ENCODE results near the gene SSMEM1. TPM values are rescaled to one million over a fixed set of nuclear protein-coding genes. Genes with fewer than 3 reads are reported as not detected.

Gene SSMEM1
- not detected for total RNA-seq

- no peak for ATAC-seq (ENCODE audit: low FRiP score in 2 of 2)
- no peak within 1 kb of the TSS for H3K4me3 ChIP-seq
- H3K9me3 ChIP-seq: no peaks in the 10 kb centered on the region
- DNase-seq: no peak
- no peak for TF ChIP-seq CTCF (IDR thresholded peaks at IDR 0.05)
- TF ChIP-seq EP300 (IDR thresholded peaks at IDR 0.05): no peak
- TF ChIP-seq POLR2A (IDR thresholded peaks at IDR 0.05): no peak
- TF ChIP-seq POLR2AphosphoS5 (IDR thresholded peaks at IDR 0.05): no peak
- peaks cover 0 to 10% (median 0%) of the 10 kb centered on the region in 4 donors for H3K36me3 ChIP-seq
- H3K27ac ChIP-seq: no peak within 1 kb of the TSS
- peaks cover 5 to 14% (median 10%) of the 10 kb centered on the region in 4 donors for H3K4me1 ChIP-seq
- no peaks in the 10 kb centered on the region for H3K27me3 ChIP-seq
Observed at GRCh38 chr7:130207642-130208041, at the start of gene SSMEM1. SSMEM1 (plus strand) TSS chr7:130207860; CDS start chr7:130207911, 51 bp downstream.

- Histone ChIP-seq H3K27ac (no peak overlapping the region), H3K4me3 (no peak overlapping the region), H3K27me3 (no peaks in the 10 kb centered on the region)
Observed at GRCh38 chr7:130160023-130160422, 47.6 kb upstream of the SSMEM1 start.

GRCh38 chr7:130160455-130160854 lies 47.2 kb upstream of the SSMEM1 start:
- Histone ChIP-seq H3K9me3 (peaks cover 0 to 6% (median 2%) of the 10 kb centered on the region in 4 donors), H3K27ac (no peak overlapping the region), H3K4me3 (no peak overlapping the region), H3K27me3 (no peaks in the 10 kb centered on the region), H3K36me3 (peaks cover 0 to 48% (median 25%) of the 10 kb centered on the region in 4 donors), H3K4me1 (no peaks in the 10 kb centered on the region)
- DNase-seq (no peak), ATAC-seq (ENCODE audit: low FRiP score in 2 of 2) (no peak)
- WGBS, 2 donors: 94 to 98% methylated on average over 4 to 8 of the region's 8 CpGs
- no peak for TF ChIP-seq POLR2A (IDR thresholded peaks at IDR 0.05)
- no peak for TF ChIP-seq CTCF (IDR thresholded peaks at IDR 0.05)
- no peak for TF ChIP-seq POLR2AphosphoS5 (IDR thresholded peaks at IDR 0.05)
- TF ChIP-seq EP300 (IDR thresholded peaks at IDR 0.05): no peak

More at GRCh38 chr7:130160023-130160422, 47.6 kb upstream of the SSMEM1 start:
- DNase-seq (no peak), ATAC-seq (ENCODE audit: low FRiP score in 2 of 2) (no peak)
- Histone ChIP-seq H3K36me3 (peaks cover 0 to 45% (median 25%) of the 10 kb centered on the region in 4 donors), H3K4me1 (peaks cover 0 to under 1% (median 0%) of the 10 kb centered on the region in 4 donors), H3K9me3 (peaks cover 0 to 6% (median 2%) of the 10 kb centered on the region in 4 donors)
- no peak for TF ChIP-seq CTCF (IDR thresholded peaks at IDR 0.05)
- no peak for TF ChIP-seq POLR2A (IDR thresholded peaks at IDR 0.05)
- no peak for TF ChIP-seq POLR2AphosphoS5 (IDR thresholded peaks at IDR 0.05)
- no peak for TF ChIP-seq EP300 (IDR thresholded peaks at IDR 0.05)
- WGBS, 2 donors: 100% methylated on average over 2 of the region's 2 CpGs

GRCh38 chr7:130162196-130162595 lies 45.5 kb upstream of the SSMEM1 start:
- Histone ChIP-seq H3K9me3 (no peaks in the 10 kb centered on the region), H3K36me3 (peaks cover 4 to 62% (median 27%) of the 10 kb centered on the region in 4 donors), H3K4me3 (no peak overlapping the region), H3K27me3 (no peaks in the 10 kb centered on the region), H3K27ac (no peak overlapping the region), H3K4me1 (no peaks in the 10 kb centered on the region)
- no peak for DNase-seq
- TF ChIP-seq EP300 (IDR thresholded peaks at IDR 0.05) (no peak), POLR2AphosphoS5 (IDR thresholded peaks at IDR 0.05) (no peak), POLR2A (IDR thresholded peaks at IDR 0.05) (no peak), CTCF (IDR thresholded peaks at IDR 0.05) (no peak)
- WGBS, 2 donors: 92 to 100% methylated on average over 2 to 5 of the region's 5 CpGs
- ATAC-seq (ENCODE audit: low FRiP score in 2 of 2): no peak
